ENCODE measurements around the gene CFAP54.

Gene CFAP54

DNA sequence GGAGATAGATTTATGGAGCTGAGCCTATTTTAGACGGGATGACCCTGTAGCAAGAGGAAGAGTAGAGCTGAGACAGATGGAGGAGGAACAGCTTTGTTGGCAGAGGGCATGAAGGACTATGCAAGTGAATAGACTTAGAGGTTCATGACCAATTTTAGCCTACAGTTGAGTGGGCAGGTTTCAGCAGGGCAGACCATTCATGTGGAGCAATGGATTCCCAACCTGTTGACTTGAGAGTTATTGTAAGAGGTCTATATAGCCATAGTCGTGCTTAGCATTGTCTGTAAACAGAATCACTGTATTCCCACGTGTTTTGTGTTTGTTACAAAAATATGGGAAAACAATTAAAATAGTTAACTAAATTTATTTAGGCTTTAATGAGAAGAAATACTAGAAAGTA is 116.8 kb downstream of the CFAP54 start:
- DNase-seq (ENCODE audit: low read depth), result no peak

DNA sequence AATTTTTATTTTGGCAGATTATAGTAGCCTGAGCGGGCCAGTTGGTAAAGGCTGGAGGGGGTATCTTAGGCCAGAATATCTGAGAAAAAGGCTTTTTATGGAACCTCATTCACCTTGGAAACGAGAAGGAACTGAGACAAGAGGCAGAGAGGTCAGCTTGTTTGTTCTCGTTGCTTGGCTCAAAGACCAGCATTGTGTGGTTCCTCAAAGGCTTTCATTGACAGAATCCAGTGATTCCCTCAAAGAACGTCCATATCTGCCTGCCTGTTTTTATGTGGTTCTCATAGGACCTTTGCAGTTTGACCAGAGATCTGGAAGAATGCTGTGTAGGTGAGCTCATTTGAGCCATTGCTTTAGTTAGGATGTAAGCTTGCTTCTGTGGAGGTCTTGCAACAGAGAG is 117.3 kb downstream of the CFAP54 start:
- TF ChIP-seq, protein P1, sequence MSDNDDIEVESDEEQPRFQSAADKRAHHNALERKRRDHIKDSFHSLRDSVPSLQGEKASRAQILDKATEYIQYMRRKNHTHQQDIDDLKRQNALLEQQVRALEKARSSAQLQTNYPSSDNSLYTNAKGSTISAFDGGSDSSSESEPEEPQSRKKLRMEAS (IDR thresholded peaks at IDR 0.05; ENCODE audit: low read depth, low read length), result no peak
- TF ChIP-seq POLR2A (IDR thresholded peaks at IDR 0.05; ENCODE audit: extremely low read depth, insufficient read length), result no peak
- TF ChIP-seq, protein P2, sequence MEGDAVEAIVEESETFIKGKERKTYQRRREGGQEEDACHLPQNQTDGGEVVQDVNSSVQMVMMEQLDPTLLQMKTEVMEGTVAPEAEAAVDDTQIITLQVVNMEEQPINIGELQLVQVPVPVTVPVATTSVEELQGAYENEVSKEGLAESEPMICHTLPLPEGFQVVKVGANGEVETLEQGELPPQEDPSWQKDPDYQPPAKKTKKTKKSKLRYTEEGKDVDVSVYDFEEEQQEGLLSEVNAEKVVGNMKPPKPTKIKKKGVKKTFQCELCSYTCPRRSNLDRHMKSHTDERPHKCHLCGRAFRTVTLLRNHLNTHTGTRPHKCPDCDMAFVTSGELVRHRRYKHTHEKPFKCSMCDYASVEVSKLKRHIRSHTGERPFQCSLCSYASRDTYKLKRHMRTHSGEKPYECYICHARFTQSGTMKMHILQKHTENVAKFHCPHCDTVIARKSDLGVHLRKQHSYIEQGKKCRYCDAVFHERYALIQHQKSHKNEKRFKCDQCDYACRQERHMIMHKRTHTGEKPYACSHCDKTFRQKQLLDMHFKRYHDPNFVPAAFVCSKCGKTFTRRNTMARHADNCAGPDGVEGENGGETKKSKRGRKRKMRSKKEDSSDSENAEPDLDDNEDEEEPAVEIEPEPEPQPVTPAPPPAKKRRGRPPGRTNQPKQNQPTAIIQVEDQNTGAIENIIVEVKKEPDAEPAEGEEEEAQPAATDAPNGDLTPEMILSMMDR (IDR thresholded peaks at IDR 0.05; ENCODE audit: low read depth, low read length), result no peak
- TF ChIP-seq MYC (IDR thresholded peaks at IDR 0.05; ENCODE audit: low read depth, low read length), result no peak
- no peak for DNase-seq (ENCODE audit: low read depth)
- H3K4me3 ChIP-seq (ENCODE audit: low read depth, low read length), result no peak overlapping the region

More for the DNA sequence above, 116.8 kb downstream of the CFAP54 start:
- H3K4me3 ChIP-seq (ENCODE audit: low read depth, low read length), result no peak overlapping the region
- TF ChIP-seq, protein P2 (IDR thresholded peaks at IDR 0.05; ENCODE audit: low read depth, low read length), result no peak
- TF ChIP-seq, protein P1 (IDR thresholded peaks at IDR 0.05; ENCODE audit: low read depth, low read length), result no peak
- no peak for TF ChIP-seq POLR2A (IDR thresholded peaks at IDR 0.05; ENCODE audit: extremely low read depth, insufficient read length)
- no peak for TF ChIP-seq MYC (IDR thresholded peaks at IDR 0.05; ENCODE audit: low read depth, low read length)

DNA sequence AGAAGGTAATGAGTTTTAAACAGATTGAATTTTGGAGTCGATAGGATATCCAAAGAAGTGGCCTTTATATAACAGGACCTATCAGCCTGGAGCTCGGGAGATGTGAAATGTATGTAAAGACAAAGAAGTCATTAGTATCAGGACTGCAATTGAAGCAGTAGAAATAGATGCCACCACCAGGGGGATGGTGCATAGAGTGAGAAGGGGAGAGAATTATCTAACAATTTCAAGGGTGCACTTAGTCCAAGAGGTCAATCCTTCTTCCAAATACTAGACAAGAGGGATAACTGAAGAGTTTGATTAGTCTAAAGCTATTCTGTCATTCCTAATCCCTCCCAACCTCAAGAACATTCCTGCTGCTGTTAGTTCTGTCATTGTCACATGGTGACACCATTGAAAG is 127.8 kb downstream of the CFAP54 start:
- TF ChIP-seq, protein P1 (IDR thresholded peaks at IDR 0.05; ENCODE audit: low read depth, low read length), result no peak
- TF ChIP-seq, protein P2 (IDR thresholded peaks at IDR 0.05; ENCODE audit: low read depth, low read length), result peak; percentile 26
- no peak for TF ChIP-seq MYC (IDR thresholded peaks at IDR 0.05; ENCODE audit: low read depth, low read length)

DNA sequence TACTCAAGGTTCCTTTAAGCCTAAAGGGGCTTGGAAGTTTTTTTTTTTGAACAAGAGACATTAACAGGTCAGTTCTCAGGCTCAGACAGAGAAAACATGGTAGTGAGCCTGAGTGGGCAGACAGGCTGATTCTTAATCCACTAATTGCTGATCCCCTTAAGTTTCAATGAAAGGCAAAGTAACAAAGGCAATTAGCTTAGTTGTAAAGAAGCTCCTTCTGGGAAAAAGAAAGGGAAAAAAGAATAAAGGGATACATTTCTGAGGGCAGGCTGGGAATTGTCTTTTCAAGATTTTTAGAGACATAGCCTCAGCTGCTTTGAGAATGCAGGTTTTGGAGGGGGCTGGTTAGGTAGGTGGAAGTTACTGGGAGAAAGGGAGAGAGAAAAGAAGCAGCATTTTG is 133.8 kb downstream of the CFAP54 start:
- DNase-seq (ENCODE audit: low read depth), result no peak
- TF ChIP-seq, protein P1 (IDR thresholded peaks at IDR 0.05; ENCODE audit: low read depth, low read length), result no peak
- TF ChIP-seq POLR2A (IDR thresholded peaks at IDR 0.05; ENCODE audit: extremely low read depth, insufficient read length) (no peak), MYC (IDR thresholded peaks at IDR 0.05; ENCODE audit: low read depth, low read length) (no peak)
- TF ChIP-seq, protein P2 (IDR thresholded peaks at IDR 0.05; ENCODE audit: low read depth, low read length), result no peak
- H3K4me3 ChIP-seq (ENCODE audit: low read depth, low read length), result no peak overlapping the region

More for the DNA sequence above, 127.8 kb downstream of the CFAP54 start:
- DNase-seq (ENCODE audit: low read depth), result peak; percentile 21
- no peak overlapping the region for H3K4me3 ChIP-seq (ENCODE audit: low read depth, low read length)

DNA sequence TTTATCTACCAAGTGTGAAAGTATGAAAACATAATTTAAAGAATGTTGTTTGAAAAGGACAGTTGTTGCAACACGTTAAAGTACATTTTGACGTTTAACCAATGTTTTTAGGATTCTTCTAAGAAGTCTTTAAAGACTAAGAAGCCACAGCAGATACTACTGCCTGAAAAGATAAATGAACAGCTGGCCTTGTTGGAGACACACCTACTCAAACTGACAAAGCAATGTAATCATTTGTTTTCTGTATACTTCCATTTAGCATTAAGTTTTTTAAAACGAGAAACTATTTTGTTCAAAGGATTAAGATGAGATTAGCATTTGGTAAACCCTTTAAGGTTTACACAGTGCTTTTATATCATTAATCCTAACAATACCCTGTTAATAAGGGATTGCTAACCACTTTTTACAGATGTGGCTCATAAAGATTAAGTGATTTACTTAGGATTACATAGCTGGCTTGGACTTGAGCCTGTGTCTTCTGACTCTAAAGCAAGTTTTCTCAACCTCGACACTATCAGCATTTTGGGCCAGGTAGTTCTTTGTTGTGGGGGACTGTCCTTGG is 134.4 kb downstream of the CFAP54 start:
- no peak for DNase-seq (ENCODE audit: low read depth)
- H3K4me3 ChIP-seq (ENCODE audit: low read depth, low read length), result no peak overlapping the region
- TF ChIP-seq, protein P1 (IDR thresholded peaks at IDR 0.05; ENCODE audit: low read depth, low read length), result no peak
- TF ChIP-seq MYC (IDR thresholded peaks at IDR 0.05; ENCODE audit: low read depth, low read length) (no peak), POLR2A (IDR thresholded peaks at IDR 0.05; ENCODE audit: extremely low read depth, insufficient read length) (no peak)
- TF ChIP-seq, protein P2 (IDR thresholded peaks at IDR 0.05; ENCODE audit: low read depth, low read length), result no peak
